Stimulated activated CD8-positive, alpha-beta memory T cell treated with anti-CD3 and anti-CD28 coated beads, Interleukin-15, amount 100 ng/mL, for 4 hours (primary cell): ENCODE results near the gene EXD2.
"Not testable (repeated sequence)": the region's sequence is repeated elsewhere in the genome, so short reads cannot be mapped to it uniquely, and the experiment has no call there.

Source experiments
- DNase-seq, 2 donors: peaks; one replicate each; pipeline ENCODE4 v3.0.0-alpha.2; 2020; ENCODE audit warnings: low read depth in 2 of 2

The EXD2 gene

DNA sequence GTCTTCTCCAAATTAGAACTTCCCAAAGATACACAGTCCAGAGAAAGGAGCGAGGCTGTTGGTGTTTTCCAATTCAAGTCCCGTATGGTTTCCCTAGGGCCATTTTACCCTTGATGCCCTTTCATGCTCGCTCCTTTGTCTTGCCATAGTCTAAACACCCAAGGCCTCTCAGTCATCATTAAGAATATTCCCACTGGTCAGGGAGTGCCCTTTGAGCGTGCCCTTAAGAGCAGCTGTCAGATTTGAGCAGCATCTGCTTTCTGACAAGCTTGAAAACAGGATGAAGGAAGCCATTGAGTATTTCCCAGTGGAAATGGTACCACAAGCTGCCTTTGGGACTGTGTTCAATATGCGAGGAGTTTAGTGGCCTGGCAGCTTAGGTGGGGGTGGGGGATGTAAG is 58.3 kb downstream of the EXD2 start:
- DNase-seq = no peak

DNA sequence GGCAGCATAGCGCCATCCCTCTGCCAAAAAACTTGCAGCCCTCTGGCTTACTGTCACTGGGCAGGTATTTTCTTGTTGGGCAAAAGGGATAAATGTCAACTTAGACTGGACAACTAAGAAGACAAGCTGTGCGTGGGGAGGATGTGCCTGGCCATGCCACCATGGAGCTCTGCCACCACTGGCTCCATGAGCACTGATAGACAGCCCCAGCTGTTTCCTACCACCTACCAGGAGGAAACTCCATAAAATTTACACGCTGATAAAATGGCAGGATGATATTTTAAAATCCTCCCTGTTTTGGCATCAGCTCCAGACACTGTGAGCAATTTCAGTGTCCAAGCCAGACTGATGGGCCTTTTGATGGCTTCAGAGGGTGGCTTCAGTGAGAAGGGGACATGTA is 61.6 kb downstream of the EXD2 start:
- DNase-seq = no peak

DNA sequence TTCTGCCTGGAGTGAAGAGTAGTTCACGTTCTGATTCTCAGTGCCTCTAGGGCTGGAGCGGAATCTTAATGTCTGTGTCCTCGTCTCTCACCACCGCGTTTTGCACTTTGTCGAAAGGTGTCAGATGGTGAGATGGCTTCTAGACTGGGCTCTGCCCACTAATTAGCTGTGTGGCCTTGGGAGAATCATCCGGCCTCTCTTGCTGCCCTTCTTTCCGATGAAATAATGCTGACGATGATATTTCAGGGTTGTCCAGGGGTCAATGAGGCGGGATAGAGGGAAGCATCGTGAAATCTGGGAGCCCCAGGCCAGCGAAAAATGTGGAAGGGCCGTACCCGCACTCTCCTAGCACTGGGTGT is 67.8 kb downstream of the EXD2 start:
- DNase-seq = no peak

DNA sequence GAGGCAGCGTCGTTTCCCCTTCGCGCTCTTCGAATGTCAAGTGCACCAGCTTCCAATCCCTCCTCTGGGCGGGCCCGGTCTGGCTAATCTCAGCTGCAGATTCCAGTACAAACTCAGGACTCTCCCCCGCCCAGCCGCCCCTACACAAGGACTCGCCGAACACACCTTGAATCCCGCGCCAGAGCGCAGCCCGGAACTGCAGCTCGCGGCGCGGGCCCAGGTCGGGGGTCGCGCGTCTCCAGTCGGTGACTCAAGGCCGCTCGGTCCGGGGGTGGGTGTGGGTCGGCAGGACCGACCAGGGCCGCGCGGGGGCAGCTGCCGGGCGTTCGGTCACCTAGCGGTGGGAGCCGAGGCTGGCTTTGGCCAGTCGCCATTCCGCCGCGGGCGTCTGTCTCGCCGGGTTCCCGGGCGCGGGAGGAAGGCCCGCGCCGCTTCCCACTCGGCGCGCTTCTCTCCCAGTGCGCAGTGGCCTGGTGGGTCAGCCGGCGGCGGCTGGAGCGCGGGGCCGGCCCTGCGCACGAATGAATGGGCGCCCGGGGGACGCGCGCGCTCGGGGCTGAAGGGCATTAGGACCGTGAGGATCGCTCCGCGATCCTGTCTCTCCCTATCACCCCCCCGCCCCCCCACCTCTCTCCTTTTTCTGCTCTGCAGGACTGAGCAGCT is 68.4 kb downstream of the EXD2 start, which contains the start of gene GALNT16:
Gene GALNT16 (plus strand): TSS at position 632 of the 663 bp plus-strand sequence. CDS start 133 bp downstream, outside the sequence.
- DNase-seq = no peak

DNA sequence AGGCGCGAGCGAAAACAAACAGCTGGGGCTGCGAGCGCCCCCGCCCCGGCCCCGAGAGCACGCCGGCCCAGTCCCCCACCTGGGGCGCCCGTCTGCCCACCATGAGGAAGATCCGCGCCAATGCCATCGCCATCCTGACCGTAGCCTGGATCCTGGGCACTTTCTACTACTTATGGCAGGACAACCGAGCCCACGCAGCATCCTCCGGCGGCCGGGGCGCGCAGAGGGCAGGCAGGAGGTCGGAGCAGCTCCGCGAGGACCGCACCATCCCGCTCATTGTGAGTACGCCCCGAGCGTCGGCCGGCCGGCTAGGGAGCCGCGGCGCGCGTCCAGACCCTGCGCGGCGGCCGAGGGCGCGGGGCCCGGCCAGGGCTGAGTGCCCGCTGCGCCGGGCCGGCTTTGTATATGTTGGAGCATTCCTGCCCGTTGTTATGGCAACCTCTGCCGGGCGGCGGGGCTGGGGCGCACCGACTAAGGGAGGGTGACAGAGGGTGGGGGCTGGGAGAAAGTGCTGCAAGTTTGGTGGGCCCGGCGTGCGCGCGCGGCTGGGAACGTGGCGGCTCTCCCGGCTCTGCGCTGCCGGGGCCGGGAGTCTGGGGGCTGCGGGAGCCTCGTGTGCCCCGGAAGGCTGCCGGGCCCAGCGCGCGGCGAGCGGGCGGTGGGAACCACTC is 69.0 kb downstream of the EXD2 start:
- DNase-seq = no peak

DNA sequence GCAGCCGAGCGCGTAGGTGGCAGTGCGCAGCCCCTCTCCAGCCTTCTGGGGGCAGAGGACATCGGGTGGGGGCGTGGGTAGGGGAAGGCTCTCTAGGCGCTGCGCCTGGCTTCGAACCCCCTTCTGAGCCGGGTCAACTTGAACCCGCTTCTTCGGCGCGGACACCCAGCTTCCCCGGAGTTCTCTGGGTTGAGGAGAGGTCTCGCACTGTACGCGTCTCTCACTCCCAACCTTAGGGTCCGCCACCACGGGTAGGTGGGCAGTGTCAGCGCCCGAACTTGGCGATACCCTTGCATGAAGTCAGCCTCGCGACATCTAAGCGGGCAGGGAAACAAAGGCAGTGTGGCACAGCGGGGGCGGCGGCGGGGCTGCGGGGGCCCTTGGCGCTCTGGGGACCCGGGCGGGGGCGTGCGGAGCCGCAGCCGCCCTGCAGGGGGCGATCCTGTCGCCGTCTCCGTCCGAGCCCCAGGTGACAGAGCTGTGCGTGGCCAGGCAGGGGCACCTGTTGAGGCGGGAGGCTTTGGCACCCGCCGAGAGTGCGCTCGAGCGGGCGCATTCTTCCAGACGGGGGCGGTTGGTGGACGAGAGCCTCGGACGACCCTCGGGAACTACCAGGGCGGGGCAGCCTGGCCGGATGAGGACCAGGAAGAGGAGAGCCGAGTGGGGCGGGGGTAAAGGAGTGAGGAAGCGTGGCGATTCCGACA is 69.7 kb downstream of the EXD2 start:
- no peak for DNase-seq

DNA sequence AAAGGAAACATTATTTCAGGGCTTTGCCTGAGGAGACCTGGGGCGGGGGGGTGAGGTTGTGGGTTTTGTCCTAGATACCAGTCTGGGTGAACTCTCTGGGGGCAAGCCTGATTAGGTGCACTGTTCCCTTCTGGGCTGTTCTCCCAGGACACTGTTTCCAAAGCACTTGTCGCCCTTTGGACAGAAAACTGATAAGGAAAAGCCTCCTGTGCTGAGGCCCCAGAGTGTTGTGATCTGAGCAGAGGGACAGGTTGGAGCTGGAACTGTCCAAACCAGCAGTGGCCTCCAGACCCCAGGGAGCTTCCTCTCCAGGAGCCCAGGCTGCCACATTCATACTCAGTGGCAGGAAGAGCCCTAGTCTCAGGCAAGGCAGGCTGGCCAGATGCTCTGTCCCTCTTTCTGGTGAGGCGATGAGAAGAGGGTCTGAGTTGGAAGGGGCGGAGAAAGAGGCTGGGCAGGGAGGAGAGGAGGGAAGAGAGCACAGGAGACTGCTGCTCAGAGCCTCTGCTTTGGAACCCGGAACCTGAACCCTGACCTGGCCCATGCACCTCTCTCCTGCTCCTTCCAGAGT is 70.5 kb downstream of the EXD2 start:
- DNase-seq = no peak

DNA sequence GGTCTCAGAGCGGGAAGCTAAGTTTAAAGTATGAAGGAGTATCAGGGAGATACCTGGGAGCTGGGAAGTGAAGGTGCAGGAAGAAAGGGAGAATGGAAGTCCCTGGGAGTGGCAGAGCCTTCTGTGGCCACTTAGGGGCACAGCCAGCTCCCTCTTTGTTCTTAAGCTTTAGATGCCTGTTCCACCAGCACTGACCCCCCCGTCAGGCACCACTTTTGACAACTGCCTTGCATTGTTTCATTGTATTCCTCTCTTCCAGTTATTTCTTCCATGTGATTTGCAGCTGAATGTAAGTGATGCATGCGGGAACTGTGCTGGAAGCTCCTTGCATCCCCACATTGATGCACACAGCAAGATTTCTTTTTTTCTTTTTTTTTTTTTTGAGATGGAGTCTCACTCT is 71.2 kb downstream of the EXD2 start:
- no peak for DNase-seq

DNA sequence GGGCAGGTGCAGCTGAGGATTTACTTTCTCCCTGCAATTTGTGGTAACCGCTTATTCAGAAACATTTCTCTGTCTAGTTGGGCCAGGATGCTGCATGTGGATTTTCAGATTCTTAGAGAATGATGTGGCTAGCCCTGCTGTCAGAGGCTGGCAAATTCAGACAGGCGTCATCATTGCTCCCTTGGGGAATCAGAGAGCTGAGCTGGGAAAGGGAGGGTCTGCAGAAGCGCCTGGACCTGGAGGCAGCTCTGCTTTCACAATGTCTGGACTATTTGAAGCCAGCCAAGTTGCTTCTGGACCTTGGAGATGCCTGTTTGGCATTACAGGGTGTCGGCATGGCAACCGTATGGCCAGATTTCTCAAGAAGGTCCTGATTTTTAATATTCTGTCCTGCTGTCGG is 72.1 kb downstream of the EXD2 start:
- no peak for DNase-seq

DNA sequence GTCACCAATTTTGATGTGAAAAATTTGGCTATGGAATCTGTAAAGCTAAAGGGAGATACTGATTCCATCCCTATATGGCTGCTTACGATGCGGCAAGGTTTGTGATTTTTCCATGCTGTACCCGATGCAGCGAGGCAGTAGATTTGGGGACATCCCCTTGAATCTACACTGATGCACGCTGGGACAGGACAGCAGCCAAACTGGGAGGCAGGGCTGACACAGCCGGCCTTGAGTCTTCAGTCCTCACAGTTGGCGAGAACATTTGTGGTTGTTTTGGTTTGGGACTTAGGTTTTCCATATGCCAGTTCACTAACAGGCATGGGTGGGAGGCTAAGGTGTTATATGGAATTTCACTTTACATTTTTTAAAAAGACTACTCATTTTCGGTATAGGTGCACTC is 72.5 kb downstream of the EXD2 start:
- no peak for DNase-seq

DNA sequence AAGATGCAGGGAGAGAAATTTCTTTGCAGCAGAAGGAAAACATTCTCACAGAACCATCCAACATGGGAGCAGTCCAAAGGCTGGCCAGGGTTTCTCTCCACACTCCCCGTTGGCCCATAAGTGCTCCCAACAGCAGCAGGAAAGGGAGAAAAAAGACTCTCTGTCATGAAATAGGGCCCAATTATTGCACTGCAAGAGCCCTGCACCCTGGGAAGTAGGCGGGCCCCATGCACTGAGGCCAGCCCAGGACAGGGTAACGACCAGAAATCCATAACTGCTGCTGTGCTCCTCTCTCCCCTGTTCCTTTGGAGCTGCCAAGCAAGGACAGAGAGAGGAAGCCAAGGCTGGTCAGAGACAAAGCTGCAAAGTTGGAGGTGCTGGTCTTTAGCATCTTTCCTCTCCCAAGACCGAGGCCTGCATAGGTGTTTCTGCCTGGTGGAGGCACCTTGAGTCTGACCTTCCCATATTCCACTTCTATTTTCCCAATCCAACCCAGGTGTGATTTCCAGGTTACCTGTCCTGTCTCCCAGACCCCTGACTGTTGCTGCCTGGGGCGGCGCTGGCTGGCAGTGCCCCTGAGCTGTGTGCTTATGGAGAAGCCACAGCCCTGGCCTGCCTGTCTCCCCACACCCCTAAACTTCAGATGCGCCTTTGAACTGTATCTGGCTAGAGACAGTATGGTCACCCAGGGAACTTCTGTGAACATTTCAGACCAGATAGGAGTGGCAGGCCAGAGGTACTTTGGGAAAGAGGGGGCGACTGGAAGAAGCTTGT is 75.5 kb downstream of the EXD2 start:
- no peak for DNase-seq

DNA sequence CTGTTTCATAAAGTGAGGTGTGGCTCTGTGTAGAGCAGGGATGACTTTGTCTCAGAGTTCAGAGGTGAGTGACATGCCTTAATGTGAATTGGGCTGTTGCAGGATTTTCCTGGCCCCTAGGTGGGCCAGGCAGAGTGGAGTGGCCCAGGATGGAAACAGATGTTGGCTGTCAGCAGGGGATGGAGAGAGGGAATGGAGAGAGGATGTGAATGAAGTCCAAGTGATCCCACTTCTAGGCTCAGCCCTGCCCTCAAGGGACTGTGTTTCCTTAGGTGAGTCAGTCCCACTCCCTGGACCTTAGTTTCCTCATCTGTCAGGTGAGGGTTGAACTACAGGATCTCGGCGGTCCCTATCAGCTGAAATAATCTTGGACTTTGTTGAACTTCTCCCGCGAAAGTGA is 76.2 kb downstream of the EXD2 start:
- DNase-seq = no peak

DNA sequence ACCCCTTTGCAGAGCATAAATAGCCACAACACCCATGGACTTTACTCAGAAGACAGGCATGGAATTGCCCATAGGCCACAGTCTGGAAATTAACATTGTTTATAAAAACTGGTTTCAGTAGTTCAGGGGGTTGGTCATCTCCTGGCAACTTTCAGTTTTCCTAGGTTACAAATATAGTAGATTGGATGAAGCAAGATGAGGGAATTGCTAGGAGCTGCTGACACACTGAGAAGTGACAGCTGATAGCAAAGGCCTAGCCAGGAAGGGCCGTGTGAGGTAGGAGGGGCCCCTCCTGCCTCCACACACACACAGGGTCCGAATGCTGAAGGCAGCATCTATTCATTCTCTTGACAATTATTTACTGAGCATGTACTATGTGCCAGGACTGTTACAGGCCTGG is 76.9 kb downstream of the EXD2 start:
- no peak for DNase-seq

DNA sequence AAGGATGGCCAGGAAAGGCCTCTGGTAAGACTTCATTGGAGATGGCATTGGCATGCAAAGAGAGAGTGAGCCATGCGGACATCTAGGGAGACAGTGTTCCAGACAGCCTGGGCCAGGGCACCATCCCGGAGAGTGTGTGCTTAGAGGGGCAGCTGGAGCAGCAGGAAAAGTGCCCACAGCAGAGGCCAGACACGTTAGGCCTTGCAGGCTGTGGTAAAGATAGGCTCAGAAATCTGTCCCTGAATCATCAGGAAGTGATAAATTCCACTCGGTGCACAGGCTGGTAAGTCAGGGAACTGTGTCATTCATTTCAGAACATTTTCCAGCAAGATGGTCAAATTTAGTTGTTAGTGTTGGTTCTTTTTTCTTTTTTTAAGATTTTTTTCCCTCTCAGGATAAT is 77.5 kb downstream of the EXD2 start:
- DNase-seq = no peak

DNA sequence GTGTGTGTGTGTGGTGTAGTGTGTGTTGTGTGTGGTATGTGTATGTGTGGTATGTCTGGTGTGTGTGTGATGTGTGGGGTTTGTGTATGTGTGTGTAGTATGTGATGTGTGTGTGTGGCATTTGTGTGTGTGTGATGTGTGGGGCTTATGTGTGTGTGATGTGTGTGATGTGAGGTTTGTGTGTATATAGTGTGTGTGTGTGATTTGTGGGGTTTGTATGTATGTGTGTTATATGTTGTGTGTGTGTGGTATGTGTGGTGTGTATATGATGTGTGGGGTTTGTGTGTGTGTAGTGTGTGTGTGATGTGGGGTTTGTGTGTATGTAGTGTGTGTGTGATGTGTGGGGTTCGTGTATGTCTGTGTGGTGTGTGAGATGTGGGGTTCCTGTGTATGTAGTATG is 78.1 kb downstream of the EXD2 start:
- DNase-seq = no peak

DNA sequence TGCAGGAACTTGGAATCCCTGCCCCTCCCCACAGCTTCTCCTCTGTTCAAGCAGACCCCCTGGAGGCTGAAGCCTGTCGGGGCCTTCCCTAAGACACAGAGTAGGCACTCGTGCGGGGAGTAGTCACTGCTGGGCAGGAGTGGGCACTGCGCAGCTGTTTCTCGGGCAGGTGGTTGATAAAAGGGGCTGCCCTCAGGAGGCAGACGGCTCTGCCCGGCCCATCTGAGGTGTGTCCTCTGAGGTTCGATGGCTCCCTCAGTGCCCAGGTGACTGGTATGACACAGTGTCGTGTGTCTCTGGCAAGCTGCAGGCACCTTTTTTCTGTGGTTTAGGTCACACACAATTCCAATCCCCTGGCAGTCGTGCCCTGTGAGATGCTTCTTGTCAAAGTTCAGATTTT is 78.8 kb downstream of the EXD2 start:
- DNase-seq = no peak

DNA sequence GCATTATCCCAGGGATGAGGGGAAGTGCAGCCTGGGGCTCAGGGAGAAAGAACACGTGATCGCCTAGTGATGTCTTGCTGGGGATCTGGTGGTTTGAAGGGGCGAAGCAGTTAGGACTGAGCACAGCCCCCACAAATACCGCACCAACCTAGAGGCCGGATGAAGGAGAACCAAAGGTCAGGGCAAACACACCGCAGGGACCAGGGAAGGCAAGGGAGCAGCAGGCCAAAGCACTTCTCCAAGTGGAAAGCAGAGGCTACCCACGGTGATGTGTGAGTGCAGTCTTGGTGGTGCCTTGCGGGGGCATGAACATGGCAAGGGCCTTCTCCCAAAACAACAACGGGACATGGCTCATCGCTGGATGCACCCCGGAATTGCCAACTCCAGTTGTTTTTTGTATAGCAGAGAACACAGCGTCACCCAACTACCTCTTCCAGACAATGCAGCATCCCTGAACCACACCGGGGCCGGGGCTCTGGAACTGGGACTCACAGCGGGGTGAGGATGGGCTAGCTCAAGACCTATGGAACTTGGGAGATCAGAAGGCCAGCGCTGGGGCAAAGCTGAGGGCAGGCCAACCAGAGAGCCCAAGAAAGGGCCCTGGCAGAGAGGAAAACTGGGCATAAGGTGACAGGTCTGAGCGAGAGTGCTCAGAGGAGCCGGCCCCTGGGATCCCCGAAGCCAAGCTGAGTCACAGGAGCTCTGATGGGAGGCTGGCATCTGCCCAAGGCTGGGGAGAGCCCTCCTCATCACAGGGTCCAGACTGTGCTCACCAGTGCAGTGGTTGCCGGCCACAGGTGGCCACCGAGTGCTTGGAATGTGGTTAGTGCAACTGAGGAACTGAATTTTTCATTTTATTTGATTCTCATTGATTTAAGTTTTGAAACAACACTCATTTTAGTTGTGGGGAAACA is 79.8 kb downstream of the EXD2 start:
- DNase-seq = no peak

DNA sequence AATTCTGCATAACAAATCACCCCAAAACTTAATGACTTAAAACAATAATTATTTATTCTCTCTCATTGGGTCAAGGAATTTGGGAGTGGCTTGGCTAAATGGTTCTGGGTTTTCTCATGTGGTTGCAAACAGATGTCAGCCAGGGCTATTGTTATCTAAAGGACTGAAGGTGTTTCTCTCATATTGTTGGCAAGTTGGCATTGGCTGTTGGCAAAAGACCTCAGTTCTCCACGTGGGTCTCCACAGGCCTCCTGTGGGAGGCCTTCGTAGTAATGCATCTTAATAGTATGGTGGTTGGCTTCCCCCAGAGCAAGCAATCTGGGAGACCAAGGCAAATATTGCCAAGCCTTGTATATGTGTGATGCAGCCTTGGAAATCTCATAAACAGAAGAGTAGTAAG is 83.0 kb downstream of the EXD2 start:
- no peak for DNase-seq

DNA sequence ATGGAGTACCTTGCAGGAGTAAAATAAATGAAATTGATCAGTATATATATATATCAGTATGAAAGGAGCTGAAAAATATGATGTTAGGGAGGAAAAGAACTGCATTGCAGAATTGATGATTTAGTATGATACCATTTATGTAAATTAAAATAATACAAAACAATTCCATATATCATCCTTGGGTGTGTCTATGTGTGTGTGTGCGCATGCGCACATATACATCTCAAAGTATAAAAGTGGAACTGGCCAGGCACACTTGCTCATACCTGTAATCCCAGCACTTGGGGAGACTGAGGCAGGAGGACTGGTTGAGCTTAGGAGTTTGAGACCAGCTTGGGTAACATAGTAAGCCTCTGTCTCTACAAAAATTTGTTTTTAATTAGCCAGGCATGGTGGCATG is 84.0 kb downstream of the EXD2 start:
- DNase-seq = no peak

DNA sequence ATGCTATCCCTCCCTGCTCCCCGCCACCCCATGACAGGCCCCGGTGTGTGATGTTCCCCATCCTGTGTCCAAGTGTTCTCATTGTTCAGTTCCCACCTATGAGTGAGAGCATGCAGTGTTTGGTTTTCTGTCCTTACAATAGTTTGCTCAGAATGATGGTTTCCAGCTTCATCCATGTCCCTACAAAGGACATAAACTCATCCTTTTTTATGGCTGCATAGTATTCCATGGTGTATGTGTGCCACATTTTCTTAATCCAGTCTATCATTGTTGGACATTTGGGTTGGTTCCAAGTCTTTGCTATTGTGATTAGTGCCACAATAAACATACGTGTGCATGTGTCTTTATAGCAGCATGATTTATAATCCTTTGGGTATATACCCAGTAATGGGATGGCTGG is 86.1 kb downstream of the EXD2 start:
- not testable (repeated sequence) for DNase-seq

DNA sequence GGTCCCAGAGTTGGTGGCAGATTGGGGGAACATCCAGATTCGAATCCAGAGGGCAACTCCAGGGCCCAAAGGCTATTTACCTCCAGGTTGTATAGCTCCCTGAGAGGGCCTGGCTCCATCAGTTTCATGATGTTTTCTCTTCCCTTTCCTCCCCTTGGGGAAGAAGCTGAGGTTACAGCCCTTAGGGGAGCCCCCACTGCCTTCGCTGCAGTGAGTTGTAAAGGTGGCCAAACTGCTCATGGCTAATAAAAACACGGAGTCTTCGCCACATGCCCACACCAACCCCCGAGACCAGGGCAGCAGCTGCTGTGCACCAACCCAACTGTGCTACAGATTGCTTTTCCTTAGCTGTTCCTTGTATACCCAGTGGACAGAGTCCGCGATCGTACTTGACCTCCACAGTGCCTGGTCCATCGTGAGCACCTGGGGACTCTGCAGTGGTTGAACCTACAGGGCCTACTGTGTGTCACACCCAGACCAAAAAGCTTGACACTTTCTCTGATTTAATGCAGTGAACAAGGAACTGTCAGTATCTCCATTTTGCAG is 89.5 kb downstream of the EXD2 start:
- no peak for DNase-seq
